ENCODE data around the gene FAM168A. TPM values are rescaled to one million over a fixed set of nuclear protein-coding genes. Genes with fewer than 3 reads are reported as not detected.

FAM168A gene
- total and polyA plus RNA-seq, 2 of the 8 experiments (the other 6 are each of a cell fraction or from before 2014, with no cell fraction given), result 17.1 to 21.6 TPM

DNA sequence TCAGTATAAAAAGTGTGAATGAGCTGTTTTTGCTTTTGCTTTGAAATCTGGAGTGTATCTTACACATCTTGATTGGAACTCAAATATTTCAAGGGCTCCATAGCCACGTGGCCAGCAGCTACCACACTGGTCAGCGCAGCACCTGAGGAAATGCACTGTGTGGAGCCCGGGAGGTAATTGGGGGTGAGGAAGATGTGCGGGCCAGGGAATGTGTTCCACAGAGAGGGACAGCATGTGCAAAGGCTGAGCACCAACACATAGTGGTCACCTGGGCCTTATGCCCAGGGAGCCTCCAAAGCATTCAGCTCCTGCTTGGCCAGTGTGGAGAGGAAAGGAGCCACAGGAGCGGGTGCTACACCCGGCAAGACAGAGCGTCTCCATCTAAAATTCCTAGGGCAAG, 200.9 kb downstream of the FAM168A start:
- CTCF ChIA-PET (ENCODE audit: partially characterized antibody), result interaction anchor here (0.6 to 59.1 kb wide), 11 partner anchors 8 to 264 kb away, joined by 3 to 1456 read pairs (median 5); no protein-coding TSS in a partner anchor
- Histone ChIP-seq H3K23me2 (ENCODE audit: low read depth, low read length) (no peaks in the 10 kb centered on the region), H2BK15ac (ENCODE audit: low read length) (no peak overlapping the region), H3K9me3 (ENCODE audit: insufficient read depth in 2 of 2, low read depth in 1 of 2, low read length in 1 of 2) (no peaks in the 10 kb centered on the region), H4K91ac (replicated peaks; ENCODE audit: insufficient read length, low read length) (no peak overlapping the region), H3K18ac (ENCODE audit: extremely low read depth, low read length) (no peak overlapping the region), H2AK5ac (ENCODE audit: low read depth, low read length) (no peak overlapping the region), H3K27ac (ENCODE audit: low read depth, low read length) (no peak overlapping the region), H3K79me2 (ENCODE audit: control insufficient read depth in 1 of 2, insufficient read depth in 2 of 2, low read length in 2 of 2) (no peaks in the 10 kb centered on the region), H2BK12ac (ENCODE audit: low read depth, low read length) (no peak overlapping the region), H3K4me2 (ENCODE audit: insufficient read depth in 1 of 2, low read depth in 2 of 2, low read length in 2 of 2) (no peak overlapping the region), H4K20me1 (replicated peaks in 1 of 2; ENCODE audit: control insufficient read depth in 1 of 2, insufficient read depth in 2 of 2, low read length in 2 of 2) (peaks cover 3 to 4% of the 10 kb centered on the region in 2 experiments), H3K23ac (ENCODE audit: insufficient read length) (no peak overlapping the region), H2BK20ac (ENCODE audit: low read length) (no peak overlapping the region), H3K4me3 (ENCODE audit: extremely low read depth in 1 of 4, insufficient read depth in 2 of 4, low read depth in 3 of 4, low read length in 4 of 4) (no peak overlapping the region), H2AFZ (ENCODE audit: low read length) (no peak overlapping the region), H3K27me3 (replicated peaks in 1 of 4; ENCODE audit: control insufficient read depth in 3 of 4, extremely low read depth in 1 of 4, insufficient read depth in 3 of 4, low read length in 3 of 4) (no peaks in the 10 kb centered on the region), H3K9ac (replicated peaks in 1 of 4; ENCODE audit: extremely low read depth in 1 of 4, low read depth in 3 of 4, low read length in 3 of 4) (no peak overlapping the region), H4K8ac (ENCODE audit: extremely low read depth, insufficient read depth, low read length) (no peak overlapping the region), H3K56ac (replicated peaks; ENCODE audit: insufficient read length, low read depth, low read length) (no peak overlapping the region), H3K36me3 (ENCODE audit: control insufficient read depth in 2 of 4, insufficient read depth in 4 of 4, low read length in 3 of 4) (no peaks in the 10 kb centered on the region), H2BK5ac (ENCODE audit: low read depth, low read length) (no peak overlapping the region), H3K79me1 (ENCODE audit: low read depth, low read length) (no peaks in the 10 kb centered on the region), H3K4ac (replicated peaks; ENCODE audit: insufficient read length, low read depth, low read length) (no peak overlapping the region), H4K5ac (ENCODE audit: insufficient read length, low read depth, low read length) (no peak overlapping the region), H3K14ac (ENCODE audit: insufficient read length) (no peak overlapping the region), H2BK120ac (replicated peaks; ENCODE audit: low read depth, low read length) (no peak overlapping the region), H3K4me1 (replicated peaks in 1 of 4; ENCODE audit: control insufficient read depth in 3 of 4, insufficient read depth in 4 of 4, low read length in 3 of 4) (peaks cover 0 to 3% (median 0%) of the 10 kb centered on the region in 4 experiments; a peak in 2 of 7 replicates)
- POLR2A ChIA-PET (ENCODE audit: partially characterized antibody), result interaction anchor here (0.6 to 2.7 kb wide), 6 partner anchors 12 to 669 kb away, joined by 3 to 8 read pairs (median 4); no protein-coding TSS in a partner anchor
- FAIRE-seq (no peak), DNase-seq (ENCODE audit: low read depth in 1 of 2, low spot score in 2 of 2) (no peak)
- 97% methylated on average over 7 of the region's 7 CpGs; no CpG with 5 or more reads in 1 of the 2 experiments for WGBS, 2 experiments (ENCODE audit: extremely low coverage in 1 of 2, insufficient coverage in 1 of 2, insufficient read length in 1 of 2, insufficient replicate concordance in 2 of 2, low coverage in 1 of 2, low lambda C conversion rate in 2 of 2, missing lambda C conversion rate in 1 of 2)
- TF ChIP-seq SP1 (IDR thresholded peaks at IDR 0.05; ENCODE audit: low read depth, low read length) (no peak), HDAC2 (IDR thresholded peaks at IDR 0.05; ENCODE audit: borderline replicate concordance in 1 of 2, low read depth in 2 of 2, low read length in 2 of 2) (no peak), EZH2 (IDR thresholded peaks at IDR 0.05; ENCODE audit: low read depth, low read length, severe bottlenecking) (no peak), MAFK (IDR thresholded peaks at IDR 0.05; ENCODE audit: low read depth, low read length) (no peak), SRF (IDR thresholded peaks at IDR 0.05; ENCODE audit: low read depth, low read length) (no peak), SIX5 (IDR thresholded peaks at IDR 0.05; ENCODE audit: low read depth, low read length) (no peak), TCF12 (IDR thresholded peaks at IDR 0.05; ENCODE audit: low read depth, low read length) (no peak), CEBPB (IDR thresholded peaks at IDR 0.05; ENCODE audit: low read depth, low read length) (no peak), POU5F1 (IDR thresholded peaks at IDR 0.05; ENCODE audit: low read depth, low read length) (no peak), RFX5 (IDR thresholded peaks at IDR 0.05; ENCODE audit: borderline replicate concordance, low read depth, low read length) (no peak), ASH2L (IDR thresholded peaks at IDR 0.05; ENCODE audit: low read length) (no peak), CHD1 (IDR thresholded peaks at IDR 0.05; ENCODE audit: low read depth, low read length) (no peak), TBP (IDR thresholded peaks at IDR 0.05; ENCODE audit: low read depth, low read length) (no peak), HDAC6 (IDR thresholded peaks at IDR 0.05; ENCODE audit: low read depth, low read length) (no peak)
- TF ChIP-seq, protein P1, sequence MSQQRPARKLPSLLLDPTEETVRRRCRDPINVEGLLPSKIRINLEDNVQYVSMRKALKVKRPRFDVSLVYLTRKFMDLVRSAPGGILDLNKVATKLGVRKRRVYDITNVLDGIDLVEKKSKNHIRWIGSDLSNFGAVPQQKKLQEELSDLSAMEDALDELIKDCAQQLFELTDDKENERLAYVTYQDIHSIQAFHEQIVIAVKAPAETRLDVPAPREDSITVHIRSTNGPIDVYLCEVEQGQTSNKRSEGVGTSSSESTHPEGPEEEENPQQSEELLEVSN (IDR thresholded peaks at IDR 0.05), result no peak

Measured in H1 (cell line).